Smooth muscle cell (in vitro differentiated cells): ENCODE data around the gene ANKRD23. TPM values are rescaled to one million over a fixed set of nuclear protein-coding genes. Genes with fewer than 3 reads are reported as not detected.

Experiments used
- DNase-seq: peaks from one replicate; lab custom pipeline; 2025; ENCODE audit not compliant: unreplicated experiment; lab: John Stamatoyannopoulos, UW
- H2AFZ ChIP-seq: fragments of 200-600 bp; sonication (generic); 2 replicates; pipeline ENCODE4 v1.6.0; 2016; ENCODE audit warnings: antibody characterized with exemption, low read depth, mild to moderate bottlenecking
- H3F3A ChIP-seq: fragments of 200-600 bp; sonication (generic); 2 replicates; pipeline ENCODE4 v1.6.0; 2017; ENCODE audit warnings: antibody characterized with exemption, low read depth
- H3K27ac ChIP-seq: fragments of 200-600 bp; sonication (generic); 2 replicates; pipeline ENCODE4 v1.5.1; 2016; ENCODE audit warnings: low read depth, mild to moderate bottlenecking
- H3K27me3 ChIP-seq: fragments of 200-600 bp; sonication (generic); 2 replicates; pipeline ENCODE4 v1.6.1; 2016; ENCODE audit warnings: low read depth, mild to moderate bottlenecking
- H3K36me3 ChIP-seq: fragments of 200-600 bp; sonication (generic); 2 replicates; pipeline ENCODE4 v1.5.1; 2016; ENCODE audit warnings: low read depth
- H3K4me1 ChIP-seq: fragments of 200-600 bp; sonication (generic); 2 replicates; pipeline ENCODE4 v1.5.1; 2016; ENCODE audit warnings: low read depth
- H3K4me2 ChIP-seq: fragments of 200-600 bp; sonication (generic); 2 replicates; pipeline ENCODE4 v1.6.0; 2016; ENCODE audit warnings: mild to moderate bottlenecking
- H3K4me3 ChIP-seq: fragments of 200-600 bp; sonication (generic); 2 replicates; pipeline ENCODE4 v1.5.1; 2016; ENCODE audit warnings: mild to moderate bottlenecking
- H3K79me2 ChIP-seq: fragments of 200-600 bp; sonication (generic); 2 replicates; pipeline ENCODE4 v1.6.0; 2016; ENCODE audit warnings: low read depth, mild to moderate bottlenecking
- H3K9ac ChIP-seq: fragments of 200-600 bp; sonication (generic); 2 replicates; pipeline ENCODE4 v1.6.0; 2016; ENCODE audit warnings: low read depth
- H3K9me3 ChIP-seq: fragments of 200-600 bp; sonication (generic); replicated peaks from 2 replicates; pipeline ENCODE4 v1.5.1; 2016; ENCODE audit warnings: low read depth
- H4K20me1 ChIP-seq: fragments of 200-600 bp; sonication (generic); 2 replicates; pipeline ENCODE4 v1.6.0; 2016; ENCODE audit warnings: low read depth
- CTCF ChIP-seq: fragments of 200-600 bp; sonication (generic); IDR thresholded peaks from 2 replicates; pipeline ENCODE4 v1.5.1; 2017; ENCODE audit warnings: borderline replicate concordance, mild to moderate bottlenecking, antibody characterized with exemption; ENCODE audit not compliant: insufficient read depth, poor library complexity, severe bottlenecking
- WGBS: methylation state at CpG from one replicate; pipeline ENCODE4 v1.1.7; 2016; ENCODE audit warnings: low lambda C conversion rate; 5-methylcytosine and 5-hydroxymethylcytosine counted together
- polyA plus RNA-seq: library from polyadenylated mRNA; unstranded; fragments of >200 nt; fragmentation: Nextera tagmentation; extraction: Ambion mirVana; gene quantifications from 2 replicates; pipeline ENCODE4 v1.2.1, GENCODE V29; 2016
- total RNA-seq: library from RNA; depleted of rRNA; stranded (reverse); fragments of >200 nt; gene quantifications from 2 replicates; pipeline ENCODE4 v1.2.3, GENCODE V29; 2014

The ANKRD23 gene
- total and polyA plus RNA-seq, 2 experiments from 2014 or later: 1.7 to 5.6 TPM

- WGBS: 76% methylated on average over 22 of the region's 22 CpGs
- peaks cover 10% of the 10 kb centered on the region for H3K4me1 ChIP-seq
- no peaks in the 10 kb centered on the region for H3K9me3 ChIP-seq
- H3K36me3 ChIP-seq: no peaks in the 10 kb centered on the region
- H3K4me3 ChIP-seq: peak overlapping the region; percentile 91
- no peak for TF ChIP-seq CTCF
- no peaks in the 10 kb centered on the region for H3K27me3 ChIP-seq
- H3K79me2 ChIP-seq: peaks cover 57% of the 10 kb centered on the region
- H3K9ac ChIP-seq: peak overlapping the region; percentile 94
- H4K20me1 ChIP-seq: peaks cover 62% of the 10 kb centered on the region
- H3F3A ChIP-seq: peaks cover 24% of the 10 kb centered on the region
- no peak overlapping the region for H2AFZ ChIP-seq
- peak overlapping the region; percentile 95 for H3K4me2 ChIP-seq
- DNase-seq: no peak
- H3K27ac ChIP-seq: peak overlapping the region; percentile 80
Measured at GRCh38 chr2:96866986-96867755, 23.4 kb upstream of the ANKRD23 start.

- no peak overlapping the region for H3K9ac ChIP-seq
- H3F3A ChIP-seq: peaks cover 30% of the 10 kb centered on the region
- peaks cover 57% of the 10 kb centered on the region for H3K79me2 ChIP-seq
- no peaks in the 10 kb centered on the region for H3K27me3 ChIP-seq
- H3K4me3 ChIP-seq: no peak overlapping the region
- no peak for TF ChIP-seq CTCF
- peaks cover 67% of the 10 kb centered on the region for H4K20me1 ChIP-seq
- H3K4me2 ChIP-seq: peak overlapping the region; percentile 95
- no peak overlapping the region for H2AFZ ChIP-seq
- no peak for DNase-seq
- WGBS: 86% methylated on average over 8 of the region's 8 CpGs
- no peaks in the 10 kb centered on the region for H3K9me3 ChIP-seq
- H3K4me1 ChIP-seq: peaks cover 9% of the 10 kb centered on the region
- no peaks in the 10 kb centered on the region for H3K36me3 ChIP-seq
- peak overlapping the region; percentile 80 for H3K27ac ChIP-seq
Measured at GRCh38 chr2:96866586-96866985, 22.8 kb upstream of the ANKRD23 start.

GRCh38 chr2:96866149-96866548, 22.3 kb upstream of the ANKRD23 start:
- H2AFZ ChIP-seq: no peak overlapping the region
- H3K4me3 ChIP-seq: no peak overlapping the region
- peak overlapping the region; percentile 95 for H3K4me2 ChIP-seq
- no peak for TF ChIP-seq CTCF
- no peaks in the 10 kb centered on the region for H3K9me3 ChIP-seq
- no peaks in the 10 kb centered on the region for H3K27me3 ChIP-seq
- H3K79me2 ChIP-seq: peaks cover 57% of the 10 kb centered on the region
- H3K9ac ChIP-seq: no peak overlapping the region
- no peak for DNase-seq
- peaks cover 6% of the 10 kb centered on the region for H3K4me1 ChIP-seq
- no peaks in the 10 kb centered on the region for H3K36me3 ChIP-seq
- H3F3A ChIP-seq: peaks cover 26% of the 10 kb centered on the region
- H4K20me1 ChIP-seq: peaks cover 71% of the 10 kb centered on the region
- peak overlapping the region; percentile 80 for H3K27ac ChIP-seq
- WGBS: 90% methylated on average over 14 of the region's 14 CpGs

GRCh38 chr2:96865654-96866053, 21.8 kb upstream of the ANKRD23 start:
- H3K36me3 ChIP-seq: no peaks in the 10 kb centered on the region
- H3K4me3 ChIP-seq: no peak overlapping the region
- no peaks in the 10 kb centered on the region for H3K27me3 ChIP-seq
- H2AFZ ChIP-seq: no peak overlapping the region
- no peak for TF ChIP-seq CTCF
- peaks cover 2% of the 10 kb centered on the region for H3K4me1 ChIP-seq
- 97% methylated on average over 16 of the region's 16 CpGs for WGBS
- no peak overlapping the region for H3K27ac ChIP-seq
- DNase-seq: no peak
- peaks cover 76% of the 10 kb centered on the region for H4K20me1 ChIP-seq
- peaks cover 21% of the 10 kb centered on the region for H3F3A ChIP-seq
- H3K4me2 ChIP-seq: no peak overlapping the region
- no peaks in the 10 kb centered on the region for H3K9me3 ChIP-seq
- H3K9ac ChIP-seq: no peak overlapping the region
- H3K79me2 ChIP-seq: peaks cover 55% of the 10 kb centered on the region
